NCI-H2196 (cell line): ENCODE data around the gene KRTAP5-7.
"Not testable (repeated sequence)": the region's sequence is repeated elsewhere in the genome, so short reads cannot be mapped to it uniquely, and the experiment has no call there.

Source experiments
- DNase-seq: peaks from one replicate; lab custom pipeline; 2025; ENCODE audit not compliant: unreplicated experiment; lab: John Stamatoyannopoulos, UW

The KRTAP5-7 gene

GRCh38 chr11:71532036-71532610, 5.1 kb downstream of the KRTAP5-7 start:
- no peak for DNase-seq

- DNase-seq: not testable (repeated sequence)
These were observed 7.9 kb downstream of the KRTAP5-7 start for GRCh38 chr11:71534711-71535608.

- DNase-seq: no peak
These were observed 8.8 kb downstream of the KRTAP5-7 start for GRCh38 chr11:71535825-71536224.

- no peak for DNase-seq
These were observed 10.5 kb downstream of the KRTAP5-7 start for GRCh38 chr11:71537537-71537936.

- not testable (repeated sequence) for DNase-seq
These were observed 11.1 kb downstream of the KRTAP5-7 start, which contains the start of gene KRTAP5-8 for GRCh38 chr11:71537977-71538665. KRTAP5-8 (plus strand) TSS chr11:71538025; CDS start chr11:71538056, 31 bp downstream.

GRCh38 chr11:71538666-71538990, 11.6 kb downstream of the KRTAP5-7 start:
- DNase-seq: no peak

GRCh38 chr11:71539017-71539416, 11.9 kb downstream of the KRTAP5-7 start:
- DNase-seq: no peak

- DNase-seq: not testable (repeated sequence)
These were observed 12.9 kb downstream of the KRTAP5-7 start for GRCh38 chr11:71539971-71540370.

- DNase-seq: not testable (repeated sequence)
These were observed 13.6 kb downstream of the KRTAP5-7 start for GRCh38 chr11:71540521-71541304.

- DNase-seq: no peak
These were observed 15.3 kb downstream of the KRTAP5-7 start for GRCh38 chr11:71542382-71542781.

GRCh38 chr11:71542879-71543777, 16.1 kb downstream of the KRTAP5-7 start:
- DNase-seq: no peak

- no peak for DNase-seq
These were observed 16.8 kb downstream of the KRTAP5-7 start for GRCh38 chr11:71543866-71544265.

- no peak for DNase-seq
These were observed 17.6 kb downstream of the KRTAP5-7 start for GRCh38 chr11:71544525-71545214.

- DNase-seq: no peak
These were observed 18.4 kb downstream of the KRTAP5-7 start for GRCh38 chr11:71545405-71545966.

- no peak for DNase-seq
These were observed 21.1 kb downstream of the KRTAP5-7 start, which contains the start of gene KRTAP5-9 for GRCh38 chr11:71548120-71548519. KRTAP5-9 (plus strand) TSS chr11:71548420; CDS start chr11:71548658, 238 bp downstream.

GRCh38 chr11:71548716-71549151, 21.7 kb downstream of the KRTAP5-7 start:
- DNase-seq: no peak

GRCh38 chr11:71551711-71552110, 24.6 kb downstream of the KRTAP5-7 start:
- DNase-seq: no peak

- DNase-seq: no peak
These were observed 27.9 kb downstream of the KRTAP5-7 start for GRCh38 chr11:71554996-71555395.

GRCh38 chr11:71555508-71555907, 28.4 kb downstream of the KRTAP5-7 start:
- DNase-seq: no peak
